ENCODE measurements around the gene SRXN1.

DNA sequence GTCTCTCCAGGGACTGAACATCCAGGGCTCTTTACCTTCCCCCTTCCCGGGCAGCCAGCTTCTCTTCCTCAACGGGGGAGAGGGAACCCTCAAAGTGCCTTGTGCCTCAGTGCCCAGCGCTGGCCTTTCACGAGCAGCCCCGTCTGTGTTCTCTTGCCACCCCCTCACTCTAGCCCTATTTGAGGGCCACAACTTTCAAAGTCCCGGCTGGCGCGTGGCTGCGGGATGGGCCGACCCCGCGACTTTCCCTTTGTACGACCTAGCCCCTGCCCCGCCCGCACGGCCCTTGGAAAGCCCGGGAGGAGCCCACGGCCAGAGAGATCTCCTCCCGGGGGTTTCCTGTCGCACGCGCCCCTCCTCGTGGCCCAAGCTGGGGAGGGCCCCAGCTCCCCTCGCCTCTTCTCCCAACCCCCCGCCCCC is 22.0 kb upstream of the SRXN1 start:
- TF ChIP-seq MTA1 (IDR thresholded peaks at IDR 0.05; ENCODE audit: borderline replicate concordance), result no peak
- TF ChIP-seq NR2C1 (IDR thresholded peaks at IDR 0.05), result no peak
- TF ChIP-seq NR2C1 (tag; IDR thresholded peaks at IDR 0.05), result no peak

Measured in K562 (cell line).